ENCODE measurements around the gene FNDC10. TPM values are rescaled to one million over a fixed set of nuclear protein-coding genes. Genes with fewer than 3 reads are reported as not detected.
A peak's percentile ranks its signal among the peaks of the same experiment; 100 is the strongest.

The FNDC10 gene
- total and polyA plus RNA-seq, 10 of the 15 experiments (the other 5 are each of a cell fraction or from before 2014, with no cell fraction given) = 0.05 to 1.3 (median 0.25) TPM; not detected in 4

GRCh38 chr1:1629430-1630190 is 29.7 kb upstream of the FNDC10 start:
- DNase-seq (ENCODE audit: low read depth, low spot score) (no peak), FAIRE-seq (no peak), ATAC-seq (peak; percentile 52)
- in situ Hi-C loops (cut with MboI) (no loop called here), intact Hi-C loops (cut with micrococcal nuclease; ENCODE audit: unreplicated experiment) (no loop called here)
- POLR2A ChIA-PET = interaction anchor here (1.2 to 1.4 kb wide), 3 partner anchors 13 to 48 kb away, joined by 4 to 8 read pairs (median 6); partner anchors contain the start of gene MIB2
- Histone ChIP-seq H3K4me1 (ENCODE audit: control insufficient read depth, insufficient read depth, low read length) (no peaks in the 10 kb centered on the region), H3K27me3 (replicated peaks in 1 of 2; ENCODE audit: control insufficient read depth in 2 of 2, insufficient read depth in 2 of 2, low read length in 1 of 2) (peaks cover 0 to 2% of the 10 kb centered on the region in 2 experiments; a peak in 2 of 4 replicates), H3K9ac (ENCODE audit: control insufficient read depth, insufficient read depth, low read length) (no peak overlapping the region), H3K27ac (ENCODE audit: control insufficient read depth, insufficient read depth) (no peak overlapping the region), H2AFZ (ENCODE audit: control insufficient read depth, low read depth, low read length) (no peak overlapping the region; the same call in 1 of the 2 replicates), H3K4me2 (ENCODE audit: control insufficient read depth, insufficient read depth) (no peak overlapping the region), H3K4me3 (no peak overlapping the region), H3K36me3 (ENCODE audit: control insufficient read depth in 2 of 2, insufficient read depth in 2 of 2, low read length in 1 of 2) (no peaks in the 10 kb centered on the region), H3K79me2 (ENCODE audit: control insufficient read depth, insufficient read depth, low read length) (no peaks in the 10 kb centered on the region), H3K9me3 (replicated peaks; ENCODE audit: control insufficient read depth, insufficient read depth, low read length) (no peaks in the 10 kb centered on the region), H4K20me1 (ENCODE audit: control insufficient read depth, insufficient read depth) (no peaks in the 10 kb centered on the region)
- SMC1A ChIA-PET (ENCODE audit: uncharacterized antibody, unreplicated experiment) = interaction anchor here (1.2 kb wide), 2 partner anchors 14 to 26 kb away, joined by 3 read pairs; no protein-coding TSS in a partner anchor
- 41% methylated on average over 29 of the region's 48 CpGs for WGBS (ENCODE audit: insufficient coverage, insufficient replicate concordance, low lambda C conversion rate, missing lambda C conversion rate)
- CTCF ChIA-PET = interaction anchor here (0.8 to 1.7 kb wide), 3 partner anchors 14 to 48 kb away, joined by 3 to 6 read pairs (median 4); partner anchors contain the start of gene MIB2
- TF ChIP-seq BHLHE40 (IDR thresholded peaks at IDR 0.05; ENCODE audit: borderline replicate concordance in 1 of 2, low read depth in 2 of 2, low read length in 1 of 2) (peak in 1 of 2 experiments; percentile 33; a peak in 1 of 4 replicates), LARP7 (IDR thresholded peaks at IDR 0.05) (0 out of 2 replicates have a peak, but pooled peaks have one; percentile 10), CHD1 (IDR thresholded peaks at IDR 0.05; ENCODE audit: low read depth, low read length) (no peak), DPF2 (IDR thresholded peaks at IDR 0.05) (peak; percentile 64; the same call in 1 of the 2 replicates), MXI1 (IDR thresholded peaks at IDR 0.05; ENCODE audit: low read depth, low read length) (no peak), ATF7 (IDR thresholded peaks at IDR 0.05; ENCODE audit: low read depth) (no peak)
- TF ChIP-seq, protein P1, sequence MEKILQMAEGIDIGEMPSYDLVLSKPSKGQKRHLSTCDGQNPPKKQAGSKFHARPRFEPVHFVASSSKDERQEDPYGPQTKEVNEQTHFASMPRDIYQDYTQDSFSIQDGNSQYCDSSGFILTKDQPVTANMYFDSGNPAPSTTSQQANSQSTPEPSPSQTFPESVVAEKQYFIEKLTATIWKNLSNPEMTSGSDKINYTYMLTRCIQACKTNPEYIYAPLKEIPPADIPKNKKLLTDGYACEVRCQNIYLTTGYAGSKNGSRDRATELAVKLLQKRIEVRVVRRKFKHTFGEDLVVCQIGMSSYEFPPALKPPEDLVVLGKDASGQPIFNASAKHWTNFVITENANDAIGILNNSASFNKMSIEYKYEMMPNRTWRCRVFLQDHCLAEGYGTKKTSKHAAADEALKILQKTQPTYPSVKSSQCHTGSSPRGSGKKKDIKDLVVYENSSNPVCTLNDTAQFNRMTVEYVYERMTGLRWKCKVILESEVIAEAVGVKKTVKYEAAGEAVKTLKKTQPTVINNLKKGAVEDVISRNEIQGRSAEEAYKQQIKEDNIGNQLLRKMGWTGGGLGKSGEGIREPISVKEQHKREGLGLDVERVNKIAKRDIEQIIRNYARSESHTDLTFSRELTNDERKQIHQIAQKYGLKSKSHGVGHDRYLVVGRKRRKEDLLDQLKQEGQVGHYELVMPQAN (conservative IDR thresholded peaks at IDR 0.05) = 0 out of 2 replicates have a peak, but pooled peaks have one; percentile 38
- RAD21 ChIA-PET (ENCODE audit: unreplicated experiment) = interaction anchor here (0.8 to 1.3 kb wide), 4 partner anchors 14 to 170 kb away, joined by 3 to 7 read pairs (median 4); partner anchors contain the start of gene MIB2
- no TSS peak for BruUV-seq (replicated peaks)
